Endothelial cell of umbilical vein (primary cell): ENCODE measurements around the gene MATN1. TPM values are rescaled to one million over a fixed set of nuclear protein-coding genes. Genes with fewer than 3 reads are reported as not detected.

Experiments used
- BruUV-seq: library from RNA; stranded (reverse); fragments of 400-500 nt; replicated peaks from 2 replicates; lab custom pipeline; 2021; lab: Mats Ljungman, UMichigan
- CTCF ChIA-PET: fragments of 300-600, 350-600 bp; sonication (Branson Sonifier 250); formaldehyde crosslinking; loops from one replicate; lab custom pipeline; 2021; ENCODE audit warnings: antibody characterized with exemption, inconsistent platforms; lab: Charles Lee
- POLR2A ChIA-PET: fragments of 300-600, 350-600 bp; sonication (Branson Sonifier 250); formaldehyde crosslinking; loops from one replicate; lab custom pipeline; 2021; ENCODE audit warnings: antibody characterized with exemption, inconsistent platforms; lab: Charles Lee
- DNase-seq: peaks from one replicate; pipeline ENCODE4 v3.0.0-alpha.2; 2011; ENCODE audit warnings: low read depth, low spot score
- FAIRE-seq: peaks from 2 replicates; lab custom pipeline; 2011; peaks lifted over from hg19 to GRCh38; lab: Jason Lieb, UNC
- H2AFZ ChIP-seq: 2 replicates; pipeline ENCODE4 v1.6.0; 2012; ENCODE audit warnings: low read depth, low read length, control low read depth, inconsistent platforms
- H3K27ac ChIP-seq: 2 replicates; pipeline ENCODE4 v1.5.1; 2011; ENCODE audit warnings: low read depth, mild to moderate bottlenecking, control low read depth, low read length, moderate library complexity; ENCODE audit not compliant: insufficient read depth
- H3K27me3 ChIP-seq, 2 experiments: 2 replicates each; pipeline versions ENCODE4 v1.6.0 to v1.6.1; 2011; ENCODE audit warnings: low read length in 2 of 2, mixed read lengths in 1 of 2; ENCODE audit not compliant: control insufficient read depth in 2 of 2, insufficient read depth in 2 of 2
- H3K36me3 ChIP-seq, 2 experiments: 2 replicates in 1 of 2; 3 replicates in 1 of 2; pipeline ENCODE4 v1.5.1; 2011; ENCODE audit warnings: low read length in 2 of 2, mild to moderate bottlenecking in 1 of 2, moderate library complexity in 1 of 2; ENCODE audit not compliant: control insufficient read depth in 2 of 2, insufficient read depth in 2 of 2; ENCODE audit errors: extremely low read depth in 1 of 2
- H3K4me1 ChIP-seq: 3 replicates; pipeline ENCODE4 v1.5.1; 2011; ENCODE audit warnings: mild to moderate bottlenecking, low read length; ENCODE audit not compliant: control insufficient read depth, insufficient read depth; ENCODE audit errors: extremely low read depth
- H3K4me2 ChIP-seq: 2 replicates; pipeline ENCODE4 v1.6.1; 2011; ENCODE audit warnings: low read length, control low read depth, mixed read lengths; ENCODE audit not compliant: insufficient read depth
- H3K4me3 ChIP-seq, 3 experiments: fragments of 200-600 bp in 1 of 3; sonication (generic), shearing (Covaris generic) in 1 of 3; replicated peaks in 1 of 3; 2 replicates each; pipeline ENCODE4 v1.5.1; 2011 to 2016; ENCODE audit warnings: control low read depth in 3 of 3, low read length in 3 of 3, mild to moderate bottlenecking in 2 of 3, inconsistent platforms in 1 of 3, low read depth in 1 of 3, moderate library complexity in 1 of 3; ENCODE audit not compliant: insufficient read depth in 1 of 3
- H3K79me2 ChIP-seq: 2 replicates; pipeline ENCODE4 v1.6.0; 2012; ENCODE audit warnings: low read length, inconsistent platforms; ENCODE audit not compliant: control insufficient read depth, insufficient read depth
- H3K9ac ChIP-seq: replicated peaks from 2 replicates; pipeline ENCODE3; 2011; ENCODE audit warnings: low read length, control low read depth; ENCODE audit not compliant: insufficient read depth; ENCODE audit errors: extremely low read depth
- H3K9me1 ChIP-seq: replicated peaks from 3 replicates; pipeline ENCODE4 v1.6.0; 2011; ENCODE audit warnings: mild to moderate bottlenecking, low read length; ENCODE audit not compliant: control insufficient read depth, insufficient read depth; ENCODE audit errors: extremely low read depth
- H3K9me3 ChIP-seq: replicated peaks from 2 replicates; pipeline ENCODE4 v1.5.1; 2012; ENCODE audit warnings: low read length, inconsistent platforms; ENCODE audit not compliant: control insufficient read depth, insufficient read depth
- H4K20me1 ChIP-seq: replicated peaks from 2 replicates; pipeline ENCODE3; 2011; ENCODE audit warnings: mild to moderate bottlenecking, low read length; ENCODE audit not compliant: control insufficient read depth, insufficient read depth; ENCODE audit errors: extremely low read depth
- CTCF ChIP-seq, 2 donors: IDR thresholded peaks; 1 replicate in 1 of 2; 2 replicates in 1 of 2; pipeline ENCODE4 v1.5.1; 2011; ENCODE audit warnings: low read length in 2 of 2, mild to moderate bottlenecking in 2 of 2, moderate library complexity in 2 of 2, control low read depth in 1 of 2, inconsistent platforms in 1 of 2, low read depth in 1 of 2; ENCODE audit not compliant: insufficient read depth in 1 of 2; ENCODE audit errors: extremely low read depth in 1 of 2
- EZH2 ChIP-seq: IDR thresholded peaks from 2 replicates; pipeline ENCODE4 v1.6.1; 2012; ENCODE audit warnings: borderline replicate concordance, low read depth, mild to moderate bottlenecking, moderate library complexity, low read length, inconsistent platforms; ENCODE audit not compliant: severe bottlenecking
- FOS ChIP-seq: IDR thresholded peaks from 2 replicates; pipeline ENCODE4 v1.6.1; 2011; ENCODE audit warnings: mild to moderate bottlenecking, low read length, moderate library complexity, borderline replicate concordance; ENCODE audit not compliant: insufficient read depth
- GATA2 ChIP-seq: IDR thresholded peaks from 2 replicates; pipeline ENCODE4 v1.7.0; 2011; ENCODE audit warnings: low read depth, mild to moderate bottlenecking, moderate library complexity, mixed read lengths, low read length; ENCODE audit not compliant: insufficient read length, insufficient read depth
- JUN ChIP-seq: IDR thresholded peaks from 2 replicates; pipeline ENCODE4 v1.6.1; 2011; ENCODE audit warnings: borderline replicate concordance, low read depth; ENCODE audit not compliant: insufficient read length, insufficient read depth
- MAX ChIP-seq: IDR thresholded peaks from 2 replicates; pipeline ENCODE4 v1.6.1; 2011; ENCODE audit not compliant: insufficient read depth, insufficient read length
- MYC ChIP-seq: IDR thresholded peaks from one replicate; pipeline ENCODE4 v1.6.1; 2011; ENCODE audit warnings: mild to moderate bottlenecking, low read depth, low read length
- POLR2A ChIP-seq: IDR thresholded peaks from 2 replicates; pipeline ENCODE4 v1.6.1; 2012; ENCODE audit warnings: low read depth, mild to moderate bottlenecking, control low read depth, low read length
- POLR2AphosphoS5 ChIP-seq: IDR thresholded peaks from 2 replicates; pipeline ENCODE4 v1.6.1; 2012; ENCODE audit warnings: low read depth, mild to moderate bottlenecking, control low read depth, low read length, moderate library complexity; ENCODE audit not compliant: insufficient read depth
- dilution Hi-C: fragments of 300-500 bp; cut with MboI; formaldehyde crosslinking; loops from one replicate; pipeline ENCODE4 v1.15.0; 2019; ENCODE audit warnings: low sequenced_read_pairs; ENCODE audit not compliant: extremely low pct_ligation_motif_present
- intact Hi-C: fragments of 100-400 bp; cut with micrococcal nuclease; formaldehyde crosslinking; loops from one replicate; pipeline ENCODE4 v1.10.0; 2022
- polyA plus RNA-seq, 4 experiments: library from polyadenylated mRNA; depleted of rRNA in 3 of 4; stranded (reverse) in 3 of 4; unstranded in 1 of 4; fragments of >200 nt; gene quantifications; 2 replicates each; pipeline versions ENCODE4 v1.2.1 to v1.2.3, GENCODE V29; 2011 to 2012; ENCODE audit warnings: missing spikeins in 1 of 4
- total RNA-seq: library from RNA; stranded (reverse); gene quantifications from 2 replicates; pipeline ENCODE4 v1.2.3, GENCODE V29; 2021

The MATN1 gene
- total and polyA plus RNA-seq, 2 donors (not counting 3 experiments of a cell fraction or from before 2014, with no cell fraction given), result 0.29 to 0.36 TPM

DNA sequence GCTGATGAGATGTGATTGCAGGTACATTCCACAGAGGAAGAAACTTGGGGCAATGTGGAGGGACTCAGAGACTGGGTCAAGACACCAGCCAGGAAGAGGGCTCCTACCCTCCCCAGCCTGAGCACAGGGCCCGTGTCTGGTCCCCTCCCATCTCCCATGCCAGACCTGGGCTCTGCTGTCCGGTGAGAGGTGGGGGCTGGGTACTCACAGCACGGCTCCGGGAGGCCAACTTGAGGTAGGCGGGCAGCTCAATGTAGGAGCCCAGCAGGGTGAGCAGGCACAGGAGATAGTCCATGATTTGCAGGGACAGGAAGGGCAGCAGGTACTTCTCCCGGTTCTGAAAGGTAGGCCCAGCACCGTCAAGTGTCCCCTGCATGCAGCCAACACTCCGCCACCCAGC lies 16.2 kb upstream of the MATN1 start:
- Histone ChIP-seq H3K79me2 (no peaks in the 10 kb centered on the region), H3K4me2 (no peak overlapping the region), H3K27me3 (no peaks in the 10 kb centered on the region), H3K9me3 (no peaks in the 10 kb centered on the region), H3K36me3 (peaks cover 2 to 3% of the 10 kb centered on the region in 2 experiments), H3K4me1 (peaks cover 16% of the 10 kb centered on the region), H3K27ac (no peak overlapping the region), H3K9me1 (no peaks in the 10 kb centered on the region), H3K9ac (no peak overlapping the region), H4K20me1 (no peaks in the 10 kb centered on the region), H3K4me3 (no peak overlapping the region), H2AFZ (no peak overlapping the region)
- no peak for TF ChIP-seq GATA2
- TF ChIP-seq MAX, result no peak
- TF ChIP-seq JUN, result no peak
- TF ChIP-seq FOS, result no peak
- no peak for TF ChIP-seq POLR2AphosphoS5
- TF ChIP-seq POLR2A, result no peak
- TF ChIP-seq CTCF (IDR thresholded peaks at IDR 0.05; ENCODE audit: extremely low read depth in 1 of 2, insufficient read depth in 1 of 2, low read depth in 1 of 2, low read length in 2 of 2), result no peak
- TF ChIP-seq EZH2, result no peak
- TF ChIP-seq MYC, result no peak
- dilution Hi-C loops, result no loop called here
- CTCF ChIA-PET, result interaction anchor here (1.0 to 1.1 kb wide), 2 partner anchors 20 to 40 kb away, joined by 4 to 5 read pairs; no protein-coding TSS in a partner anchor
- FAIRE-seq (no peak), DNase-seq (no peak)
- intact Hi-C loops, result no loop called here
- POLR2A ChIA-PET, result no interaction called here
- no TSS peak for BruUV-seq
